GM12801 (cell line): ENCODE measurements around the gene OLA1.

Source experiments
- CTCF ChIP-seq: IDR thresholded peaks from one replicate; pipeline ENCODE4 v1.5.1; 2011; ENCODE audit warnings: control low read depth; ENCODE audit not compliant: insufficient read length; ENCODE audit errors: extremely low read depth

The OLA1 gene

DNA sequence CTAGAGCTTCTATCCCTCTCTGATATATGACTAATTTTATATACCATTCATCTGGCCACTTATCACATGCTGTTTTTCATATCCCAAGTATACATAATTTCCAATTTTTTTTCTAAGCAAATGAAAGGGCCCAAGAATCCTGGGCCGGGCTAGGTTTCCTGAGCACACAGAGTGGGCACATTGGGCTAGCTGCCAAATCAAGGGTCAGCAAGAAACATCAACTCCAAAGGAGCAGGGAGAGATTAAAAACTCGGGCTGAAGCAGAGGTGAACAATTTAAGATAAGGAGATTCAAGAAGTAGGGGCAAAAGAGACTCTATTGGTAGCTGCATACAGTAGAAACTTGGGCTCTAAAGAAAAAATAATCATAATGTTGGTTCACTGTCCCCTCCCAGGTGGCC is 39.0 kb downstream of the OLA1 start:
- TF ChIP-seq CTCF: no peak

DNA sequence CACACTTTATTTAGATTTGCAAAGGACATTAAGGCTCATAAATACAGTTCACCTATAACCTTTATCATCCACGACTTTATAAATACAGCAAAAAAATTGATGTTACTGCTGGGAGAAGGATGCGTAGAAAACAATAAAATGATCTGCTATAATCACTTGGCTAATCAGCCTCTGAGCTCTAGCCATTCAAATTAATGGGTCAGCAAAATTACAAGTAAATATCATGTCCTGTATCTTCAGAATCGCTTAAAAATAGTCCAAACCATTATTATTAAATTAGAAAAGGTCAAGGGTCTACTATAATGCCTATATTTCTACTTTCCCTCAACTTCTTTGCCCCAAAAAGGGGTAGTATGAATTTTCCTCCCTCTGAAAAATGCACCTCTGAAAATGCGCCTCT is 40.3 kb downstream of the OLA1 start:
- no peak for TF ChIP-seq CTCF

GRCh38 chr2:174205562-174205961 is 42.8 kb downstream of the OLA1 start:
- no peak for TF ChIP-seq CTCF

- no peak for TF ChIP-seq CTCF
Observed at GRCh38 chr2:174202188-174202587, 46.1 kb downstream of the OLA1 start.

GRCh38 chr2:174198846-174199564 is 49.3 kb downstream of the OLA1 start:
- no peak for TF ChIP-seq CTCF

- TF ChIP-seq CTCF: no peak
Observed at GRCh38 chr2:174195253-174195652, 53.1 kb downstream of the OLA1 start.

- TF ChIP-seq CTCF: no peak
Observed at GRCh38 chr2:174193737-174194136, 54.6 kb downstream of the OLA1 start.
